Activated CD4-positive, alpha-beta T cell treated with anti-CD3 and anti-CD28 coated beads, Interleukin-2, Interleukin-4, amounts not matched to agents 100 ng/mL and 50 ng/mL, durations not matched to agents 16 hours and 8 hours (primary cell): ENCODE results near the gene TRIB2.

Experiments
- DNase-seq: peaks from one replicate; pipeline ENCODE4 v3.0.0-alpha.2; 2020; ENCODE audit warnings: low spot score

Gene TRIB2

DNA sequence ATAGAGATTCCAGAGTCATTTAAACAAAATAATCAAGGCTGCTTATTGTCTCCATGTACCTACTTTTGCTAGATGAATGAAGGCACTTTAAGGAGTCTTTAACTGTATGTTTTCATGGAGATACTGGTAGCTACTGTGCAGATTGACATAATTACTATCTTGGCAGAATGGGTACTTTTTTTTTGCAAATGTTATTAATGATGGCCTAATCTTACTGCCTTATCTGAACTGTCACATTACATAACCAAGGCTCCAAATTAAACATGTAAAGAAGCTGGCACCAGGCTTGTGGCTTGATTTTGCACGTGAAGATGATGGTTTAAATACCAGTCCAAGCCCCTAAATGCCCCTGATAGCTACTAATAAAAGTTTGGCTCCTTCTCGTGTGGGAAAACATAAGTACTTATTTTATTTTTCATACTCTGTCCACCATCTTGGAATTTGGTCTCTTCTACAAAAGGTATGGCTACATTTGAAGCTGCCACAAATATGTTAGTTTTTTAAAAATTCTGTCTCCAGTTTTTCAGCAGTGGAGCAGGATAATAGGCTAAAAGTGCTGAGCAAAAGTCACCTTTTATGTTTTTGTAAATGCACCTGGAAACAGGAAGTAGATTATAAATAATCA lies 4.1 kb downstream of the TRIB2 start:
- DNase-seq, result no peak

DNA sequence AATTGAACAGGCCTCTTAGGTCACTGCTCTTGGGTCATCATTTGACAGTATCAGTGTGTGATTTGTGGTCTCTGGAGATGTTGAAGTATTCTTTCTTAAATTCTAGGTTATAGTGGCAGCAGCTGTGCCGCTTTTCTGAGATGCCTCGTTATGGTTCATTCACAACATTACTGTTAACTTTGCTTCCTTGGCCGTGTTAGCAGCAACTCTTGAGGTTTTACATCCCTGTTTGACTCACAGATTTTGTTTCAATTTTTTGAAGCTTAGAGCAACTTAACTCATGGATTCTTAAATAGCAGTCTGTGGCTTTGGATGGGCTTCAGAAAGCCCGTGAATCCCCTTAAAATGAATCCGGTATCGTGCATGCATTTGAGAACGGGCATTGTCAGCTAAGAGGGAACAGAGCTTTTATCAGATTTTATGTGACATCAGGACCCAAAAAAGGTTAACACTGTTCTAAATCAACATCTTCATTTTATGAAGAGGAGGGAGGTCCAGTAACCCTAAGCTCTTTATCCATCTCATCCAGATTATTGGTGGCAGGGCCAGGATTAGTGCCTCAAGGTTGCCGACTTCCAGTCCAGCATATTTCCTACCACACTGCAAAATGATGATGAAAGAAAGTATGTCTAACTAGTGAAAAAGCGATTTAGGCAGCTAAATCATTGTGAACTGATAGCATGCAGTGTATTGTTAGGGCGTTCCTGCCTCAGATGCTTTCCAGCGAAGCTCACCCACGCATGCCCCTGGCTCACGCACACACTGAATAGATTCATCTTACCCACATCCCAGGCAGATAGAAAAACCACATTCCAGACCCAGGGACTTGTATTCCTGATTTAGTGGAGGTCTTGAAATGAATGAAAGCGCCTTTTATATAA lies 5.1 kb downstream of the TRIB2 start:
- DNase-seq, result peak; percentile 50

DNA sequence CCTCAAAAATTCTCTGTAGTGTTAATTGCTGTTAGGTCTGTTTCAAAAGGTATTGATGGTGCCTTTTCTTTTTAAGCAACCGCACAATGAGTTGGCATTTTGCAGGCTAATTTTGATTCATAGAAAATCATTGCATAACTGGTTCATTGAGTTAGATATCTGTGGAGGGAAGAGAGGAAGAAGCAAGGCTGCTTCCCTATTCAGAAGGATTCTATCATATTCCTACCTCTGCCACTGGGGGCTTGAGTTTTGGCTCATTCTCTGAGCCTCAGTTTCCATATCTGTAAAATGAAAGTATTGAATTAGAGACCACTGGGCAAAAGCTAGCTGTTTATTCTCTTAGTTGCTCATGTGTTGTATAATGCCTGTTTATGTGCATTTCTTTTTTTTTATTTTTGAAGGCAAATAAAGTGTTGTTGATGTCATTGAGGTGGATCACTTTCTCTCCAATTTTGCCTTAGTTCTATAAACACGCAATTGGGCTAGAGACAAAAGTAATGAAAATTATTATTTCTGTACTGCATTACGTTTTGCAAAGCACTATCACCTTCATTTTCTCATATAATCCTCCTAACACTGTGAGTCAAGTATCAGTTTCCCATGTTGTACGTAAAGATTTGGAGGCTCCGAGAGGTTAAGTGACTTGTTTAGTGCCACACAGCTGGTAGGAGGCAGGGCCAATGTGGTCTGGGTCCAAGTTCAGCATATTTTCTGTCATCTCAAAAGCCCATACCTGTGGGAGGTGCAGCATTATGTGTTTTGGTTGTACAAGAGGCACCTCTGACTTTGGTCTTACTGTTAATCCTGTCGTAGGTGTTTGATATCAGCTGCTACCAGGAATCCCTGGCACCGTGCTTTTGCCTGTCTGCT lies 5.9 kb downstream of the TRIB2 start:
- no peak for DNase-seq

DNA sequence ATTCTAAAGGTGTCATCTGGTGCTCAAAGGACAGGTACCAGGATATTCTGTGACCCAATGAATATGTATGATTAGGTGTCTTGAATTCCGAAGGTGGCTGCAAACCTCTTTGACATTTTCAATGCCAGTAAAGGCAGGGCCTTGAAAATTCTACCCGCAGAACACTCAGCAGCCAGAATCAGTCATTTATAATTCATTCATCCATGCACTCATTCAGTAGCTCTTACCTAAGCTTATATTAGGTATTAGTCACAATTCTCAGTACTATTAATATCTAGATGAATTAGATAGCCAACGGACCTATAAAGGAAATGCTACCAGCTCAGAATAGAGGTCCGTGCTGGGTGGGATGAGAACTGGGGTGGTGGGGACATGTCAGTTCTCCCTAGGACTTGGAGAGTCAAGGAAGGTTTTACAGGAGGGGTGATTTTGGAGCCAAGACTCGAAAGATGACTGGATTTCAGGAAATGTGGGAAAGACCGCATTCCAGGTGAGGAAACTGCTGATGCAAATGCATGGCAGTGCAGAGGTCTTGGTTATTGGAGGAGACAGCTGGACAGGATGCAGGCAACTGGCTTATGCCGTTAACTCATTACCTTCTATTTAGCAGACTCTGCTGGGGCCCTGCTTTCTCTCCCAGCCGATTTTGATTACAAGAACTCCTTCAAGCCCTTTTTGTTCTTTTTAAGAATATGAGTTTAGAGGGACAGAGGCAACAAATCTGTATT lies 7.2 kb downstream of the TRIB2 start:
- no peak for DNase-seq

DNA sequence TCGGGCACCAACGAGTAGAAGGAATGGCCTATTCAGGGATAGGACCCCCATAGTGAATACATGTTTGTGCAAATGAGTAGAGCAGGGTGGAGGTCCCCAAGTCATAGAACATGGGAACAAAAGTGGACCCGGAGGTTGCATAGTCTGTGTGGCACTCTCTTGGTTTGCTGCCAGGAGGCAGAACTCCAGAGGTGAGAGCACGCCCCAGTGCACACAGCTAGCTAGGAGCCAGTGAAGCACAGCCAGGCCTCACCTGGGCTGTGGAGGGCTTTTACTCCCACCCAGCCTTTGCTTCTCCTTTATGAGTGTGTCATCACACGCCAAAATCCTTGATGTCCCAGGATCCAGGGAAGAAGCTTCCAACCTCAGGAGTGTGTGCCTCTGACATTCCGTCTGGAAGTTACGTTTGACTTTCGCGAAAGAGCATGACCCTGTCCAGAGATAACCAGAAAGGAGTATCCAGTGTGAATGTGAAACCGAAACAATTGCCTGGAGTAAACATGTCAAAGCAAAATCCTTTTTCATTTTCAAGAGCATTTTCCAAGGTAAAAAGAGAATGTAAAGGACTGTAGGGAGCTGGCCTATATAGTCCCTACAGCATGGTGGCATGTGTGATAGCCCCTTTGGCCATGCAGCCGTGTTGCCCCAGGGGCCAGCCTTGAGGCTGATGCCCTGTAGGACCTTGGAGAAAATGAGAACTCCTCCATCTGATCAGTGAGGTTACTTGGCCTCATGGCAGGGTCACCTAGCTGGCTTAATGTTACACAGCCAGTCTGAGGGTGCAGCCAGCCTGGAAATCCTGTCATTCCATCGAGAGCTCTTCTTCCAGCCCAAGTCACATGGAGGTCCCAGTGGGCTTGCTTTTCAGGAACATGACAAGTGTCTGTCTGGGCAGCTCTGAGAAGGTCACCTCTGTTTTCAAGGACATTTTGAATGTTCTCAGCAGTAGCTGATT lies 8.8 kb downstream of the TRIB2 start:
- DNase-seq, result no peak

DNA sequence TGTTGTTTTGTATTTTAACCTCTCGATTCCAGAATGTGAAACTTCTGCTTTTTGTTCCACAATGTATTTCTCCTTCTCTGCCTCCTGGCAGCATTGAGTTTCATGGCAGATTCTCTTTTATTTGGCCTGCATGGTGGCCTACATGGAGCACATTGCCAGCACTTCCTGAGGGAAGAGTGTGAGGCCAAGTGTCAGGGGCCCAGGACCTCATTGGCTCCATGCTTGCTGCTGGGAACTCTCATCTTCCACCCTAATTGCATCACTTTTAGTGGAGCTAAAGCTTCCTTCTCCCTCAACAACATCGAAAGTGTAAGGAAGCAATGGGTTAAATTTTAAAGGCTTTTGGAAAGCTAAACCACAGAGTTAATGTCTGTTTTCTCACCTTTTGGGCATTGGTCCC lies 9.5 kb downstream of the TRIB2 start:
- DNase-seq, result no peak

DNA sequence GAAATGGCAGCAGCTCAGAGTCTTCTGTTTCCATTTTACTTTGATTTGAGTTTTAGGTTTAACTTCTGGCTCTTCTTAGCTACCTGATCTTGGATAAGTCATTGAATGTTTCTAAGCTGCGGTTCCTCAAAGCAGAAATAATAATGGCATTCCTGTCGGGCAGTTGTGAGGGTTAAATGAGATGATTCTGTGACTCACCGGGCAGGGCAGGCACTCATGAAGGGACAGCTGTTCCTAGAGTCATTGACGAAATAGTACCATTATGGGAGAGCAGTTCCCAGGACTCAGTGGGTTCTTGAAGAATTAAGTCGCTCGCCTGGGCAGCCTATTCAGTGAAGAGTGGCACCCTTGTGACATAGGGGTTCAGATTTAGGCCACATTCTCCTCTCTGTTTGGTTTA lies 10.3 kb downstream of the TRIB2 start:
- no peak for DNase-seq

DNA sequence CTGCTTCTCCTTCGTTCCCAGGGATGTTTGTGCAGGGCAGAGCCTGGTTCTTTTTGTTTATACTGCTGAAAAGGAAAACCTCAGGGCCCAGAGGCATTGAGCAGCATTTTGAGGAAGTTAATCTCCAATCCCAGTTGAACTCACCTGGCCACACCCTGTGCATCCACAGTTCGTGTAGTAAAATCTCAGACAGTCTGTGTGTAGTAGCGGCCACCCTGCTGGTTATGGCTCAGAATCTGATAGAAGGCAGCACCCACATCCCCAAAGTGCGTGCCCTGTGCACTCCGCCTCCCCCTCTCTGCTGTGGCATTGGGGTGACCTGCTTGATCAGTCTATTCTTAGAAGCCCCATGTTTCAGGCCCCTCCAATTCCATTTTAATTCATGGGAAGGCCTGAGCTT lies 10.9 kb downstream of the TRIB2 start:
- no peak for DNase-seq

DNA sequence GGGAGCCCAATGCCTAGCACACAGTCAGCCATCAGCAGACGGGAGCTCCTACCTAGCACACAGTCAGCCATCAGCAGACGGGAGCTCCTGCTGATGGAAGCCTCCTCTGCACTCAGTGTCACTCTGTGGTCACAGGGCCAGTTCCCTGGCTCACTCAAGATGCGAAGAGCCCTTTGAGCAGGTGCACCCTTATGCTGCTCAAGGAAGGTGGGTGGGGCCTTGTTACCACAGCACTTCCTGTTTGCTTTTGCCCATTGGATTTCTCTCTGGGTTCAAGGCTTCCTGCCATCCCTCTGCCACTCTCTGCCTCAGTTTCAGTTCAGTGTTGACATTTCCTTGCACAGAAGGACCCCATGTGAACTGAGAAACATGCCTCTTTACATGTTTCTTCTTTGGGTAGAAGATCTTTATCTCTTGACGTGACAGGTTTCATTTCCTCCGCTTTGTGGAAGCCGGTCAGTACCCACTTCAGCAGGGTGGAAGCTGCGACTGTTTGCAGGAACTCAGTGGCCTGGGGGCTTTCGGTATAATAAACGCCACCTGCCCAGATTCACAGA lies 11.6 kb downstream of the TRIB2 start:
- peak; percentile 79 for DNase-seq

DNA sequence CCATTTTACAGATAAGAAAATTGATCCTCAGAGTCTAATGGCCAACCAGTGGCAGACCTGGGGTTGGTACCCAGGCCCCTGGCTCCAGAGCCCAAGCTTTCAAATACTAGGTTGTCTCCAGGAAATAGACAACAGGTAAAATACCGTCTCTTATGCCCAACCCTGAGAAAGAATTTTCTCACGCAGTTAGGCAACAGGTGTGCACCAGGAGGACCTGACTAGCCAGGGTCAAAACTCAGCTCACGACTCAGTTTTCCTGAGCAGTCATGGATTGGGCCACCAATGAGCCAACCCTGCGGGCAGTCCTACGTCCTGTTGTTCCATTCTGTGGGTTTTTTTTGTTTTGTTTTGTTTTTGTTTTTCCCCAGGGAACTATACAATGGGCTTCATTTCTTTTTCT lies 13.5 kb downstream of the TRIB2 start:
- DNase-seq, result no peak

DNA sequence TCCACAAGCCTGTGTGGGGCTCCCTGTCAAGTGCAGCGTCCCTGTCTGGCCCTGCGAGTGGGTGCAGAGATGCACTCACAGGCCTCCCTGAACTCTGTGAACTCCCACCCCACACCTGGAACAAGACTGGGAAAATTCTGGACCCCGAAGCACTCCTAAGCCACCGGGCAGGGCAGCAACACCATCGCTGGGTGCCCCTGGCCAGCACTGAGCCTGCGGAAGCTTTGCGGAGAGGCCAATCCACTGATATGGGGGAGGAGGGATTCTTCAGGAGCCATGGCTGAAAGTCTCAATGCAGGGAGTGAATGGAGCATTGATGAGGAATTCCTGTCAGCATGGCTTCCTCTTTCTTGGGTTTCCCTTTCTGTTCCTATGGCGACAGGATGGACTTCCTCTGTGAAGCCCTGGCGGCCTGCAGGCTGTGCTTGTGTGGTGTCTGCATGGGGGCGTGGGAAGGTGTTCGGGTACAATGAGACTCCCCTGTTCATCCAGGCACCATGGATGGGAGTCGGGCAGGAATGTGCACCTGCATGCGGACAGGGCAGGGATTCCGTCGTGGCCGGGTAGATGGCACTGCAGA lies 15.1 kb downstream of the TRIB2 start:
- DNase-seq, result no peak

DNA sequence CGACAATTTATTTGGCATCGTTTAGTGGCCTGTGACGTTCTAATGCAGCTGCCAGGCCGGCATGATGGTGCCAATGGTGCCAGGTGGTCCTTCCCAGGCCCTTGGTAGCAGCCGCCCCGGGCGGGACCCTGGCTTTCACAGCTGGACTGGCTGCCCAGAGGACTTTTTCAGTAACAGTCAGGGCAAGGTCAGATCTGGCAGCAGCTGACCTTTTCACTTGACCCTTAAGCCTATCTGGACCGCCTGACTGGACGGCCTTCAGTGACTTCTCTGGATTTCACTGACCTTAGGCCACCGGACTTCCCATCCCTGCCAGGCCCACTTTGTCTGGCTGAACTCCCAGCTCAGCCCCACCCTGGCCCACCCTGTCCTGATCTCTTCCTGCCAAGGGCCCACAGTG lies 15.9 kb downstream of the TRIB2 start:
- no peak for DNase-seq

DNA sequence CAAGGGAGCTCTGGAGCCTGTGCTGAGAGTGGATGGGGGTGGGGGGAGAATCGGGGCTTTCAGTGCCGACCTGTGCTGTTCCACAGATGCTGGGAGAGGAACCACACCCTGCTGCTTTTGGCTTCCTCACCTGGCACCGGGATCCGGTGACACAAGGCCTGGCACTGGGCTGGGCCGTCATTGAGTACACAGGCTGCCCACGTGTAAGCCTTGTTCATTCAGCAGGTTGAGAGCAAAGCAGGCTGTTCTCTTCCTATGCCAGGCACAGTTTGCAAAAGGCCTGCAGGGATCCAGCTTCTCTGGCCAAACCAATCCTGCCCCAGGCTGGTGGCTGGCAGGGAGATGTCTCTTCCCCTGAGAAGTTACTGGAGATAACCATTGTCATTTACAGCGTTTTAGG lies 17.1 kb downstream of the TRIB2 start:
- DNase-seq, result no peak

DNA sequence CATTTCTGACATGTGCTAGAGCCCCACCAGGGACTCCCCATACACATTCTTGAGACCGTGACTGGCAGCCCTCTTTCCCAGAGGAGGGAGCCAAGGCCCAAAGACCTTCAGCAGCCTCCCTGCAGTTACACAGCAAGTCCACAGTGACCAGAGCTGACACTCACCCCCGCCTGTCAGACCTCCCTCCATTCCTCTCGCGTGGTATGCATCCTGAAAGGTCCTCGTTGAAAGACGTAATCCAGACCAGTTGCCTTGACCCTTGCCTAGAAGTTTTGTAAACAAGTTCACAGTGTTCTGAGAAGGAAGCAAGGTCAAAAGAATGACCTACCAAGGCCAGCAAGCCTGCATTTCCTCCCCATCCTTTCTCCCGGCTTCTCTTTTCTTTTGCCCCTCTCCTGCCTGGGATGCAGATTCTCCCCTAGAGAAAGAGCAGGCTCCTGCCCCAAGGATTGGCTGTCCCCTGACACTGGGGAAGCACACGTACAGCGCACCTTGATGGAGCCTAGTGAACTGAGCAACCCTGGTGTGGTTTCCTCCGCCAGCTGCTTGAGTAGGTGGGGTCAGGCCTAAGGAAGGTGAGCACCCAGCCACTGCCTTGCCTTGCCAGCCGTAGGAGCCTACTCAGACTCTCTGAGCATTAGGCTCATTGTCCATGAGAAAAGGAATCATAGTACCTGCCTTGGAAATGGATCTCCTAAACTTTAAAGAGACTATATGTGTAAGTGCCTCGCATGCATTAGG lies 18.3 kb downstream of the TRIB2 start:
- no peak for DNase-seq

DNA sequence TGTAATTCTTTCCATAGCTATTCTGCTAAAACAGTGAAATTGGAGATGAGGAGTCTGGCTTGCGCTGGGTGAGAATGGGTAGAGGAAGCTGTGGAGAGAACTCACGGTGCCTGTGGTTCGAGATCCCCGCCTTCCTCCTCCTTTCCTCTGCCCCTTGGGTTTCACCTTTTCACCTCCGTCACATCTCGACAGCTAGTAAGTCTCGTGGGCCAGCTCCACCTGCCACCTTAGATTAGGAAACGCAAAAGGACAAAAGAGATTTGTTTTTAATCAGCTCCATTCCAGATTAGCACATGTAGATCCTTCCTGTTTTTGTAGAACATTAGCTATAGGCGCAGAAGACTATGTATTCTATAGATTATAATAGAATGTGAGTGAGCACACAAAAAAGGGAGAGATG lies 20.6 kb downstream of the TRIB2 start:
- no peak for DNase-seq

DNA sequence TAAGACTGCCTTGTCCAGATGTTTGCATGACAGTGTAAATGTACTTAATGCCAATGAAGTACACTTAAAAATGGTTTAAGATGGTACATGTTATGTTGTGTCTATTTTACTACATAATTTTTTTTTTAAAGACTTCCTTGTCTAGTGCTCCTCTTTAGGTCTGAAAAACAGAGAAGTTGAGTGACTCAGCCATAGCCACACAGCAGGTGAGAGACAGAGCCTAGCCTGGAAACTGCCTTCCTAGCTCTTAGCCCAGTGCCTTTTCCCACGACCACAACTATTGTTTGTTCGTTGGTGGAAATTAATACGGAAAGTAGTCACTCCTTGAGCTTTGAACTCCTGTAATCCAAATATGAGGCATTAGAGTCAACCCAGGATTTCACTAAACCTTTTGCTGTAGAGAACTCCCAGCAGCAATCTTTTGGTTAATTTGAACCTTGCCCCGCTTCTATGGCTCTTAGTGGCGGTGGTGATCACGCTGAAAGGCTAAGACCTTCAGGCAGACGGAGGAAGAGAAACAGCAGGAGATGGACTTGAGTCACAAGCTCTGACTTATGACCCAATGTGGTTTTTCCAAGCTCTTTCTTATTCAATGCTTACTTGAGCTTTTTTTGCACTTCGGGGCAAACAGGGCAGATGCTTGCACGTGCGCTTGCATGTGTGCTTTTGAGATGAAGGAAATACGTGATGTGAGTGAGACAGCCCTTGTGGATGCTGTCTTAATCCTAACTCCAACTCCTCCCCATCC lies 21.2 kb downstream of the TRIB2 start:
- no peak for DNase-seq

DNA sequence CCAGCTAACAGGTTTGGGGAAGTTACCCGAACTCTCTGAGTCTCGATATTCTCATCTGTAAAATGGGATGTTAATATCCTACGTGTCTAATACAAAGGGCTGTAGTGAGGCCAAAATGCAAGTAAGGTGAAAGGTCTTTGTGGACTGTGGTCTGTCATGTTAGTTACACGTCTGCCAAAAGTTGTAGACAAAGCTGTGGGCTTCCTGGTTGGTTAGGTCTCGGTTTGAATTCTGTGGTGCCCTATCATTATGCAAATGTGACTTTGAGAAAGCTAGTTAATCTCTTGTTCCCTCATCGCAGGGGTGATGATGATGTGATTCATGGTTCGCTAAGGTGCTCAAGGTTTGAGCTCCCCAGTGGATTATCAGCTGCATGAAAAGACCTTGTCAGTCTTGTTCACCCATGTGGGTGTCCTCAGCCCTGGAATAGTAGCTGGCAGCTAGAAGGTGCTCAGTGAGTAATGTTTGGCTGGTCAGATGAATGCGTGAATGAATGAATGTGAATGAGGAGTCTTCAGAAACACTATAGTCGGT lies 23.1 kb downstream of the TRIB2 start:
- no peak for DNase-seq

DNA sequence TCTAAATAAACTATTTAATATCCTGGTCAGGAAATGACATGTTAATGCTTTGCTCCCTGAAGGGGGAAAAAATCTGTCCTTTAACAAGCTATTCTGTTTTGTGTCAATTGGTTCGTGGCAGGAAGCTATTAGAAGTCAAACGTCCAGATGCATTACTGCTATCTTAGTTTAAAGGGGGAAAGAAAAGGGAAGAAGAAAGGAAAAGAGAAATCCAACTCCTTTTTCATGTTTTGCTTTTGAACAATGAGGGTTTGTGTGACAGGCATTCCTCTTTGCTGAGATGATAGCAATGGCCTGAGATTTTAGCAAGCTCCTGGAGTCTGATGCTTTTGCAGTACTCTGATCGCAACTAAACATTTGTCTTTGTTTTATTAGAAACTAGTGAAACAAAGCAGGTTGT lies 24.6 kb downstream of the TRIB2 start:
- no peak for DNase-seq

DNA sequence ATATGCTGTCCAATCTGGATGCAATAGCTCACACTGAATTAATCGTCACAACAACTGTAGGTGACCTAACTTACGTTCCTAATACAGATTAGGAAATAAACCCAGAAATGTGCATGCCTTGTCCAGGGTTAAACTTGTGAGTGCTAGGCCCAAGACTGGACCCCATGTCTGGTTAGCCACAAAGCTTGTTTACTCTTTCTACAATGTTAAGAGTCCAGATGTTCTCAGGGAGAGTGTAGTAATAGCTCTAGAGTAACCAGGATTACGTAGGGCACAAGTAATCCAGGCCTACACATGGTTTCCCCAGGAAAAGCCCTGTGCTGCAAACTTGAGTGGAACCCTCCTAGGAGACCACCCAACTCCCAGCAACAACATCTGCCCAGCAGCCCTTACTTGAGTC lies 26.2 kb downstream of the TRIB2 start:
- no peak for DNase-seq
